Measurements from ENCODE around the gene DNAJC2. TPM values are rescaled to one million over a fixed set of nuclear protein-coding genes. Genes with fewer than 3 reads are reported as not detected.
A peak's percentile ranks its signal among the peaks of the same experiment; 100 is the strongest.

DNAJC2 gene, protein sequence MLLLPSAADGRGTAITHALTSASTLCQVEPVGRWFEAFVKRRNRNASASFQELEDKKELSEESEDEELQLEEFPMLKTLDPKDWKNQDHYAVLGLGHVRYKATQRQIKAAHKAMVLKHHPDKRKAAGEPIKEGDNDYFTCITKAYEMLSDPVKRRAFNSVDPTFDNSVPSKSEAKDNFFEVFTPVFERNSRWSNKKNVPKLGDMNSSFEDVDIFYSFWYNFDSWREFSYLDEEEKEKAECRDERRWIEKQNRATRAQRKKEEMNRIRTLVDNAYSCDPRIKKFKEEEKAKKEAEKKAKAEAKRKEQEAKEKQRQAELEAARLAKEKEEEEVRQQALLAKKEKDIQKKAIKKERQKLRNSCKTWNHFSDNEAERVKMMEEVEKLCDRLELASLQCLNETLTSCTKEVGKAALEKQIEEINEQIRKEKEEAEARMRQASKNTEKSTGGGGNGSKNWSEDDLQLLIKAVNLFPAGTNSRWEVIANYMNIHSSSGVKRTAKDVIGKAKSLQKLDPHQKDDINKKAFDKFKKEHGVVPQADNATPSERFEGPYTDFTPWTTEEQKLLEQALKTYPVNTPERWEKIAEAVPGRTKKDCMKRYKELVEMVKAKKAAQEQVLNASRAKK
- total RNA-seq = 20.7 and 21.2 TPM in 2 replicates
- long read RNA-seq, partial matches to known transcripts = 33 of 41 reads
- long read RNA-seq, other reads (novel, unspliced or antisense) = 8 of 41 reads

GRCh38 chr7:103344453-103345149 lies at the start of gene DNAJC2:
Gene DNAJC2 (minus strand): TSS chr7:103344767. CDS start chr7:103344622, 145 bp downstream.
- TF ChIP-seq CTCF (IDR thresholded peaks at IDR 0.05) = no peak
- Mint-ChIP-seq H3K4me3 (ENCODE audit: unreplicated experiment) (peak within 1 kb of the TSS; percentile 98), H3K36me3 (ENCODE audit: unreplicated experiment) (peaks cover 20% of the 10 kb centered on the region), H3K27ac (ENCODE audit: unreplicated experiment) (peak within 1 kb of the TSS; percentile 95), H3K27me3 (ENCODE audit: unreplicated experiment) (no peaks in the 10 kb centered on the region), H3K4me1 (ENCODE audit: unreplicated experiment) (peaks cover 34% of the 10 kb centered on the region), H3K9me3 (ENCODE audit: unreplicated experiment) (no peaks in the 10 kb centered on the region)
- DNase-seq (ENCODE audit: extremely low spot score, unreplicated experiment) = peak; percentile 92

DNA sequence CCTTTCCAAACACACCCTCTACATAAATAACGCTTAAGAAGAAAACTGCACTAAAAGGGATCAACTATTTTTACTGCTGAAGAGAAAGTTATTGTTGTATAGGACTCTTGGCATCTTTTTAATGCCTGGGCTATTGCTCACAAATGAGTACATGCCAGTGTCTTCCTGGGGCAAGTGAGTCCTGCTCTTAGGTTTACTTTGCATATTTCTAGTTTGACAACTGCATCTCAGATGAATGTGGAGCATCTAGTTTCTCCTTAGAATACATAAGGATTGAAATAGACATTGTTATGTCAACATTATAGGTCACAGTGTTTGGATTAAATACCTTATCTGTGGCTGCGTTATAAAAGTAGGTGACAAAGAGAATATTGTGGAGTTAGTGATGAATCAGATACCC lies 47.4 kb upstream of the DNAJC2 start:
- no peak for TF ChIP-seq CTCF (IDR thresholded peaks at IDR 0.05)
- Mint-ChIP-seq H3K9me3 (ENCODE audit: unreplicated experiment) (no peaks in the 10 kb centered on the region), H3K4me3 (ENCODE audit: unreplicated experiment) (no peak overlapping the region), H3K4me1 (ENCODE audit: unreplicated experiment) (no peaks in the 10 kb centered on the region), H3K27ac (ENCODE audit: unreplicated experiment) (no peak overlapping the region), H3K27me3 (ENCODE audit: unreplicated experiment) (peaks cover 11% of the 10 kb centered on the region), H3K36me3 (ENCODE audit: unreplicated experiment) (no peaks in the 10 kb centered on the region)
- DNase-seq (ENCODE audit: extremely low spot score, unreplicated experiment) = no peak

DNA sequence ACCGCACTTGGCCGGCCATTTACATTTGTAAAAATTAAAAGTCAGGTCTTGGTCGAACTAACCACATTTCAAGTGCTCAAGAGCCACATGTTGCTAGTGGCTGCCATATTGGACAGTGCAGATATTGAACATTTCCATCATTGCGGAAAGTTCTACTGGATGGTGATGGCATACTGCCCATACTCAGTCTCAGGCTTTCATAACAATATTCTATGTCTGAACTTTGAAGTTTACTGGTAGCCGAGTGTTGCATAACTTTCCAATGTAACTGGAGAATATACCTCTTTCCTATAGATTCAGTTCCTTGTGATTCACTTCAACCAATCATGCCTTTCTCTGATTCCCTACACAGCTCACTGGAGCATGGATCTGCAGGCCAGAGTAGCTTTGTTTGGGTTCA lies 46.6 kb upstream of the DNAJC2 start:
- no peak for DNase-seq (ENCODE audit: extremely low spot score, unreplicated experiment)
- Mint-ChIP-seq H3K36me3 (ENCODE audit: unreplicated experiment) (no peaks in the 10 kb centered on the region), H3K4me1 (ENCODE audit: unreplicated experiment) (no peaks in the 10 kb centered on the region), H3K9me3 (ENCODE audit: unreplicated experiment) (no peaks in the 10 kb centered on the region), H3K27me3 (ENCODE audit: unreplicated experiment) (peaks cover 11% of the 10 kb centered on the region), H3K27ac (ENCODE audit: unreplicated experiment) (no peak overlapping the region), H3K4me3 (ENCODE audit: unreplicated experiment) (no peak overlapping the region)
- no peak for TF ChIP-seq CTCF (IDR thresholded peaks at IDR 0.05)

DNA sequence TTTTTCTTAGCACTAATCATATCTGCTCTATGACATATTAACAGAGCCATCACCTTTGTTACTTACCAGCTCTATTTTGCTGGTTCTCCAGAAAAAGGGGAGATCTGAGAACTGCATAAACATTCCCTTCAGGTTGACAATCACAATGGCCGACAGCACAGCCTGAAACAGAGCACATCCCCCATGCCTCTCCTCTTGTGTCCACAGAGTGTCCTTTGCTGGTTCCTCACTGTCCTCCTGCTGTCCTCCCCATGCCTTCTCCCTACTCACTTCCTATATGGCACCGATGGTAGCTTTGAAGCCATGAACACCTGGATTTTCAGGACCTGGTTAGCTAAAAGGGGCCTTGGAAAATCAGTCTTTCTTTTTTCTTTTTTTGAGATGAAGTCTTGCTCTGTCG lies 44.7 kb upstream of the DNAJC2 start:
- Mint-ChIP-seq H3K27me3 (ENCODE audit: unreplicated experiment) (peaks cover 13% of the 10 kb centered on the region), H3K36me3 (ENCODE audit: unreplicated experiment) (no peaks in the 10 kb centered on the region), H3K9me3 (ENCODE audit: unreplicated experiment) (no peaks in the 10 kb centered on the region), H3K4me3 (ENCODE audit: unreplicated experiment) (no peak overlapping the region), H3K27ac (ENCODE audit: unreplicated experiment) (no peak overlapping the region), H3K4me1 (ENCODE audit: unreplicated experiment) (no peaks in the 10 kb centered on the region)
- TF ChIP-seq CTCF (IDR thresholded peaks at IDR 0.05) = no peak
- no peak for DNase-seq (ENCODE audit: extremely low spot score, unreplicated experiment)

Measured in osteocyte (in vitro differentiated cells).